Measurements from ENCODE around the gene REXO4. TPM values are rescaled to one million over a fixed set of nuclear protein-coding genes. Genes with fewer than 3 reads are reported as not detected.

The REXO4 gene
- total and polyA plus RNA-seq, 2 of the 13 experiments (the other 11 are each of a cell fraction or from before 2014, with no cell fraction given), result 18.5 to 30.4 TPM

DNA sequence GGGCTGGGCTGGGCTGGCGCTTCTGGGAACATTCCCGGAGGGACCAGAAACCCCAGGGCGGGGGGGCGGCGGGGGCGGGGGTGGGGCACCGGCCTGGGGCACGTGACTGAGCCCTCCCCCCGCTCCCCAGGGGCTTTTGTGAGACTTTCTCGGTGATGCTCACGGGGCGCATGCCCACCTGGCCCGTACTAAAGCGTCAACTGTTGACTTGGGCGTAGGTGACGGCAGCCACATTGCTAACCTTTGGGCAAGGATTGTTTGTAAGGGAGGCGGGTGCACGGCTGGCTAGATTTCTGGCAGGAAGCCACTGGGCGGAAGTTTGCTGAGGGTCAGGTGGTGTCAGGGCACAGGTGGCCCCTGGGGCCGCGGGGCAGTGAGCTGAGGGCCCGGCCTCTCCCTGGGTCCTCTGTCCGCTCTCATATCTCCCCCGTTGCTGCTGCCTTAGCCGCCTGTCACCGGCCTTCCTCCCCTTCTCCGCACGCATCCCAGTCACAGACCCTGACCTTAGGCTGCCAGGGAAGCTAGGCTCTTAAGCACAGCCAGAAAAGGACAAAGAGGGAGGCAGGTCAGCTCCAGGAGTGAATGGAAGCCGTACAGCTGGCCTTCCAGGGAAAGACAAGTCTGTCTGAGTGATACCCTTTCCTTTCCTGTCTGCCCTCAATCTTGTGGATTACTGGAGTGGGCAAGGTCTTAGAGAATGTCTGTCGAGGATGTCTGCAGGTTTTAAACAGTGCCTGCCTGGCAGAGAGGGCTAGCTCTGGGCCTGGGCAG lies 42.8 kb upstream of the REXO4 start (continued):
- TF ChIP-seq ZIK1 (CRISPR knock-in tag; IDR thresholded peaks at IDR 0.05; ENCODE audit: borderline replicate concordance, low read depth) (0 out of 2 replicates have a peak, but pooled peaks have one; percentile 44), NFIC (IDR thresholded peaks at IDR 0.05; ENCODE audit: low read length) (peak; percentile 50; the same call in 1 of the 2 replicates), YY1 (IDR thresholded peaks at IDR 0.05; ENCODE audit: insufficient read depth, insufficient replicate concordance, low read depth, low read length) (peak; percentile 20), ZNF264 (CRISPR knock-in tag; IDR thresholded peaks at IDR 0.05) (0 out of 2 replicates have a peak, but pooled peaks have one; percentile 15), HOXA3 (CRISPR knock-in tag; IDR thresholded peaks at IDR 0.05) (peak; percentile 66; the same call in 1 of the 2 replicates), CBX1 (IDR thresholded peaks at IDR 0.05; ENCODE audit: low read depth) (peak; percentile 50), PCBP1 (IDR thresholded peaks at IDR 0.05; ENCODE audit: borderline replicate concordance, low read depth, low read length) (0 out of 2 replicates have a peak, but pooled peaks have one; percentile 62), ZBTB1 (CRISPR knock-in tag; IDR thresholded peaks at IDR 0.05; ENCODE audit: borderline replicate concordance) (no peak), SMAD1 (CRISPR knock-in tag; IDR thresholded peaks at IDR 0.05; ENCODE audit: borderline replicate concordance, low read depth) (peak; percentile 13; the same call in 1 of the 2 replicates), DNMT1 (CRISPR knock-in tag; IDR thresholded peaks at IDR 0.05) (no peak), YEATS4 (CRISPR knock-in tag; IDR thresholded peaks at IDR 0.05; ENCODE audit: borderline replicate concordance) (peak; percentile 64; the same call in 1 of the 2 replicates), ZNF670 (CRISPR knock-in tag; IDR thresholded peaks at IDR 0.05; ENCODE audit: borderline replicate concordance) (peak; percentile 34; the same call in 1 of the 2 replicates), ZNF350 (CRISPR knock-in tag; IDR thresholded peaks at IDR 0.05; ENCODE audit: borderline replicate concordance, low read depth) (peak; percentile 60)
- TF ChIP-seq, protein P1, sequence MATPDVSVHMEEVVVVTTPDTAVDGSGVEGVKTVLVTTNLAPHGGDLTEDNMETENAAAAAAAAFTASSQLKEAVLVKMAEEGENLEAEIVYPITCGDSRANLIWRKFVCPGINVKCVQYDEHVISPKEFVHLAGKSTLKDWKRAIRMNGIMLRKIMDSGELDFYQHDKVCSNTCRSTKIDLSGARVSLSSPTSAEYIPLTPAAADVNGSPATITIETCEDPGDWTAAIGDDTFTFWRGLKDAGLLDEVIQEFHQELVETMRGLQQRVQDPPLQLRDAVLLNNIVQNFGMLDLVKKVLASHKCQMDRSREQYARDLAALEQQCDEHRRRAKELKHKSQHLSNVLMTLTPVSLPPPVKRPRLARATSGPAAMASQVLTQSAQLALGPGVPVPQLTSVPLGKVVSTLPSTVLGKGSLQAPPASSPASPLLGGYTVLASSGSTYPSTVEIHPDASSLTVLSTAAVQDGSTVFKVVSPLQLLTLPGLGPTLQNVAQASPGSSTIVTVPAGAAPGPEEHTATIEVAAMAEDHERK (CRISPR knock-in tag; IDR thresholded peaks at IDR 0.05; ENCODE audit: low read depth), result no peak
- TF ChIP-seq, protein P2, sequence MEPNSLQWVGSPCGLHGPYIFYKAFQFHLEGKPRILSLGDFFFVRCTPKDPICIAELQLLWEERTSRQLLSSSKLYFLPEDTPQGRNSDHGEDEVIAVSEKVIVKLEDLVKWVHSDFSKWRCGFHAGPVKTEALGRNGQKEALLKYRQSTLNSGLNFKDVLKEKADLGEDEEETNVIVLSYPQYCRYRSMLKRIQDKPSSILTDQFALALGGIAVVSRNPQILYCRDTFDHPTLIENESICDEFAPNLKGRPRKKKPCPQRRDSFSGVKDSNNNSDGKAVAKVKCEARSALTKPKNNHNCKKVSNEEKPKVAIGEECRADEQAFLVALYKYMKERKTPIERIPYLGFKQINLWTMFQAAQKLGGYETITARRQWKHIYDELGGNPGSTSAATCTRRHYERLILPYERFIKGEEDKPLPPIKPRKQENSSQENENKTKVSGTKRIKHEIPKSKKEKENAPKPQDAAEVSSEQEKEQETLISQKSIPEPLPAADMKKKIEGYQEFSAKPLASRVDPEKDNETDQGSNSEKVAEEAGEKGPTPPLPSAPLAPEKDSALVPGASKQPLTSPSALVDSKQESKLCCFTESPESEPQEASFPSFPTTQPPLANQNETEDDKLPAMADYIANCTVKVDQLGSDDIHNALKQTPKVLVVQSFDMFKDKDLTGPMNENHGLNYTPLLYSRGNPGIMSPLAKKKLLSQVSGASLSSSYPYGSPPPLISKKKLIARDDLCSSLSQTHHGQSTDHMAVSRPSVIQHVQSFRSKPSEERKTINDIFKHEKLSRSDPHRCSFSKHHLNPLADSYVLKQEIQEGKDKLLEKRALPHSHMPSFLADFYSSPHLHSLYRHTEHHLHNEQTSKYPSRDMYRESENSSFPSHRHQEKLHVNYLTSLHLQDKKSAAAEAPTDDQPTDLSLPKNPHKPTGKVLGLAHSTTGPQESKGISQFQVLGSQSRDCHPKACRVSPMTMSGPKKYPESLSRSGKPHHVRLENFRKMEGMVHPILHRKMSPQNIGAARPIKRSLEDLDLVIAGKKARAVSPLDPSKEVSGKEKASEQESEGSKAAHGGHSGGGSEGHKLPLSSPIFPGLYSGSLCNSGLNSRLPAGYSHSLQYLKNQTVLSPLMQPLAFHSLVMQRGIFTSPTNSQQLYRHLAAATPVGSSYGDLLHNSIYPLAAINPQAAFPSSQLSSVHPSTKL (CRISPR knock-in tag; IDR thresholded peaks at IDR 0.05), result peak; percentile 48
- TF ChIP-seq, protein P3, sequence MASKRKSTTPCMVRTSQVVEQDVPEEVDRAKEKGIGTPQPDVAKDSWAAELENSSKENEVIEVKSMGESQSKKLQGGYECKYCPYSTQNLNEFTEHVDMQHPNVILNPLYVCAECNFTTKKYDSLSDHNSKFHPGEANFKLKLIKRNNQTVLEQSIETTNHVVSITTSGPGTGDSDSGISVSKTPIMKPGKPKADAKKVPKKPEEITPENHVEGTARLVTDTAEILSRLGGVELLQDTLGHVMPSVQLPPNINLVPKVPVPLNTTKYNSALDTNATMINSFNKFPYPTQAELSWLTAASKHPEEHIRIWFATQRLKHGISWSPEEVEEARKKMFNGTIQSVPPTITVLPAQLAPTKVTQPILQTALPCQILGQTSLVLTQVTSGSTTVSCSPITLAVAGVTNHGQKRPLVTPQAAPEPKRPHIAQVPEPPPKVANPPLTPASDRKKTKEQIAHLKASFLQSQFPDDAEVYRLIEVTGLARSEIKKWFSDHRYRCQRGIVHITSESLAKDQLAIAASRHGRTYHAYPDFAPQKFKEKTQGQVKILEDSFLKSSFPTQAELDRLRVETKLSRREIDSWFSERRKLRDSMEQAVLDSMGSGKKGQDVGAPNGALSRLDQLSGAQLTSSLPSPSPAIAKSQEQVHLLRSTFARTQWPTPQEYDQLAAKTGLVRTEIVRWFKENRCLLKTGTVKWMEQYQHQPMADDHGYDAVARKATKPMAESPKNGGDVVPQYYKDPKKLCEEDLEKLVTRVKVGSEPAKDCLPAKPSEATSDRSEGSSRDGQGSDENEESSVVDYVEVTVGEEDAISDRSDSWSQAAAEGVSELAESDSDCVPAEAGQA (IDR thresholded peaks at IDR 0.05; ENCODE audit: low read depth), result 0 out of 2 replicates have a peak, but pooled peaks have one; percentile 14
- TF ChIP-seq, protein P3 (CRISPR knock-in tag; IDR thresholded peaks at IDR 0.05; ENCODE audit: borderline replicate concordance), result no peak
